A204.1 (cell line): ENCODE measurements around the gene CDH23.

ENCODE experiments used
- FAIRE-seq: peaks from 2 replicates; lab custom pipeline; 2012; peaks lifted over from hg19 to GRCh38; lab: Jason Lieb, UNC

The CDH23 gene

DNA sequence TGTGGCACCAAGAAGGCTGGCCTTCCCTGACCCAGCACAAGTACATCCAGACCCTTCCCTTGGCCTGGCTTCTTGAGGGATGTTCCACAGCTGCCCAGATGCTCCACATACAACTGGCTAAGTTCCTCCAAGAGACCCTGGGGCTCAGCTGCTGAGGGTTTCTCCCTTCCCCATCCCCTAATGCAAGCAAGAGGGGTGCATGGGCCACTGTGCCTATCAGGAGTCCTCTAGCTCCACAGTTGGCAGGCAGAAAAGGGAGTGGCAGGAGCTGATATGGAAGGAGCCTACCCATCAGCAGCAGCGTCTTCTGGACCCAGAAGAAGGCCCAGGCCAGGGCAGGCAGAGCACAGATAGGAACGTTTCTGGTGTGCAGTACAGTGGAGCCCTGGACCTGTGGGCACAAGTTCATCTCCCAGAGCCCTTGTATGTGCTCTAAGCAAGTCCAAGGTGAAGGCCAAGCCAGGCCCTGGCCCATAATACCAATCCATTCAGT, 350.4 kb downstream of the CDH23 start:
- no peak for FAIRE-seq

DNA sequence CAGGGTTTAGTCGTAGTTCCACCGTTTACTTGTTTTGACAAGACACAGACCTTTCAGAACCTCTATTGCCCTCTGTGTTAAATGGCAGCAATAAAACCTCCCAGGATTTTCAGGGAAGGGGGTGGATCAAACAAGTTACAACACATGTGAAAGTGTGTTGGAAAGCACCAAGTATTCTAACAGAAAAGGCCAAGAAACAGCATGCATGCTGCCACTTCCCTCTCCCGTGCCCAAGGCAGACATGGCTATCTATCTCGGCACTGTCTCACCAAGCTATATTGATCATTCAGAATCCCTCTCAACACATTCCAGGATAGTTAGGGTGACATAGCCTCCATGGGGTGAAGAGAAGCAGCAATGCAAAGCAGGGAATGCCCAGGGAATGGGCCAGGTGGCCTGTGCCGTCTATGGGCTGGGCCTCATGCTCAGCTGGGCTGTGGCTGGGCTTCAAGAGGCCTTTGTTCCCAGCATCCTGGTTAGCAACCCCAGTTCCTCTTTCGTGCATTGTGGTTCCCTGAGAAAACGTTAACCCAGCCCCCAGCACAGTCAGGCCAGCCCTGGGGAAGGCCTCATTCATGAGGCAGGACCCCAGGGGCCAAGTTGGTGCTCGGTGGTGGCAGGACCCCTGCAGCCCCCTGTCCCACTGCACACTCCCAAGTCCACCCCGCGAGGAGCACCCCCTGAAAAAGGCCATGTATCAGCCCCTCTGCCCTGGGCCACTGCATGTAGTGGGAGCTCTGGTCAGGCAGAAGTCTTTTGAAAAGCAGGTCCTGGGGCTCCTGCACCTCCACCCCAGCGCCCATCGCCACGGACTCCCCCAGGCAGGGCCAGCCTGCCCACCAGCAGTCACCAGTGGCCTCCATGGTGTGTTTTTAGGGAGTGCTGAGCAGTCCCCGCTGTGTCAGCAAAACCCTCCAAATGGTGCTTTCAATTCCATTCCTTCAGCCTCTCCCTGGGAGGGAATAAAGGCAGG, 351.1 kb downstream of the CDH23 start:
- FAIRE-seq: no peak

GRCh38 chr10:71748671-71749191, 352.0 kb downstream of the CDH23 start:
- FAIRE-seq: no peak

- no peak for FAIRE-seq
Observed at GRCh38 chr10:71749396-71749795, 352.7 kb downstream of the CDH23 start.

- no peak for FAIRE-seq
Observed at GRCh38 chr10:71750124-71750841, 353.6 kb downstream of the CDH23 start.

- FAIRE-seq: no peak
Observed at GRCh38 chr10:71750986-71751385, 354.3 kb downstream of the CDH23 start.

DNA sequence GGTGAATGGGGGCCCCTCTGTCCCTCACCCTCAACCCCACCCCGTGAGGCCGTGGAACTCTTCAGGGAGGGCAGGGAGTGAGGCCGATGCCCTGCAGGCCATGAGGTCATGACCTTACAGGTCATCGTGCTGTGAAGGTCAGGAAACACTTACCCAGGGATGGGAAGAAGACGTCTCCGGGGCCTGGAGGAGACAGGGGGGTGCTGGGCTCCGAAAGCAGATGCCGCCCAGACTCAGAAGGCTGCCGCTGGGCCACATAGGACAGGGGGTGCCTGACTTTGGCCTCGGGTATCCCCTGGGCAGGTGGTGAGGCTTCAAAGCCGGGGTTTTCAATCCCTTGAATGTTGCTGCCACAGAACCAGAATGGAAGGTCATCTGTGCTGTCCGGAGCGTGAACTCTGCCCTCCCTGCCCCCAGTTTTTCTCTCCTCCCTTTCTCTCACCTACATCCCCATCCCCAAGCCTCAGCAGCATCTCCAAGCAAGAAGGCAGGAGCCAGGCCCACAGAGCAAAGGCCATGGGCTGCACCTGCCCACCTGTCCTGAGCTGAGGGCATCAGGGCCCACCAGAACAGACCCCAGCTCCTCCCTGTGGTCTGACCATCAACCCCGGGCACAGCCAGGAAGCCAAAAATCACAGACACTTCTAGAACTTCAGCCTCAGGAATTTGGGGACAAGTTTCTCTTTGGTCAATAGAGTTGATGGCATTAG, 354.9 kb downstream of the CDH23 start:
- FAIRE-seq: no peak

- no peak for FAIRE-seq
Observed at GRCh38 chr10:71752391-71753090, 355.8 kb downstream of the CDH23 start.

DNA sequence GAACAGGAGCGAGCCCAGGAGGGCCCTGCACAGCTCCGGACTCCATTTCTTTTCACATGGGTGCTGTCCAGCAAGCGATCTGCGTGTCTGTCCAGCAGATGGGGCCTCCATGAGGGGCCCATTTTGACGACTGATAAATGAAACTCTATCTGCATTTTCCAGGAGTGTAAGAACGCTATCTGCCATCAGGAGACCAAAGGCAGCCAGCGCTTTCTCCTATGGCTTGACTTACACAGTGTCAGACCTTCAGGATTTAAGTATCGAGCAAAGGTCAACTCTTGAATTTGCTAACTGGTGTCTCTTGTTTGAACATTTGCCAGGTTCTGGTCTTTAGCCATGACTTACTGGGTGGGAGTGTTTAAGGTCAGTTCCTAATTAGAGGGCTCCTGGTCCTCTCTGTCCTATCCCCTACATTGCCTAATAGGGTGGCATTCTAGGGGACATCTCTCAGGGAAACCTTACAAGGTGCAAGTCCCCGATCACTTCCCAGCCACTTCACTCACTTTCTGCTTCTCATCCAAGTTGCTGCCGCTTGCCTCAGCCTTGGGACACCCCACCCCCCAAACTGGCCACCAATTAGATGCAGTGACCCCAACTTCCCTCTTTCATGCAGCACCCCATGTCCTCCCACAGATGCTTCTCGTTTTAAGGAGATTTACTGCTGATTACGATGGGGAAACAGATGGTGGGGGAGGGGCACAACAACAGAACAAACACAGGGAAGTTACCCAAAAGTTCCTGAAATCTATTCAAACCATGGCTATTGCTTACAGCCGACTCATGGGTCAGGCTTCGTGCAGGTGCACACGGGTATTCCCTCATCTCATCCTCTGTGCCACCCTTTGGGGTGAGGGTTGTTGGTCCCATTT, 356.6 kb downstream of the CDH23 start:
- FAIRE-seq: no peak

DNA sequence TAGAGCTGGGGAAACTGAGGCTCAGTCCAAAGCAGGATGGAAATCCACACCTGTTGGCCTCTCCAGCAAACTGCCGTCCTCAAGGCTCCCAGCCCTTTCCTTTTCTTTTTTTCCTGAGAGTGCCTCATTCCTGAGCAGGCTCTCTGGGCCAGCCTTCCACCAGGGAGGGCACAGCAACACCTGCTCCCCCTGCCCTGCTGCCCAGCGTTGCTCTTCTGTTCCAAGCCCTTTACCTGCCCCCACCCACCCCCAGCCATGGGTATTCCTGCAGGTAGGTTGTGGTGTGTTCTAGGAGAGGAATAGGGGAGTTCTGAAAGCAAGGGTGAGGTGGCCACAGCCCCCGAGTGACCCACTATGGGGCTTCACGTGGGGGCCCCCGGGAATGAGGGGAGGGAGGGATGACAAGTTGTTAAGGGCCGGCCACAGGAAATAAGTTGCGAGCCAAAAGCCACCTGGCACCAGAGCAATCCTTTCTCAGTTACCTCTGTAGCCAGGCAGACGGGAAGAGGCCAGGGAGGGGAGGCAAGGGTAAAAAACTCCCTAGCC, 357.3 kb downstream of the CDH23 start:
- FAIRE-seq: no peak

GRCh38 chr10:71754562-71754961, 357.8 kb downstream of the CDH23 start:
- no peak for FAIRE-seq

DNA sequence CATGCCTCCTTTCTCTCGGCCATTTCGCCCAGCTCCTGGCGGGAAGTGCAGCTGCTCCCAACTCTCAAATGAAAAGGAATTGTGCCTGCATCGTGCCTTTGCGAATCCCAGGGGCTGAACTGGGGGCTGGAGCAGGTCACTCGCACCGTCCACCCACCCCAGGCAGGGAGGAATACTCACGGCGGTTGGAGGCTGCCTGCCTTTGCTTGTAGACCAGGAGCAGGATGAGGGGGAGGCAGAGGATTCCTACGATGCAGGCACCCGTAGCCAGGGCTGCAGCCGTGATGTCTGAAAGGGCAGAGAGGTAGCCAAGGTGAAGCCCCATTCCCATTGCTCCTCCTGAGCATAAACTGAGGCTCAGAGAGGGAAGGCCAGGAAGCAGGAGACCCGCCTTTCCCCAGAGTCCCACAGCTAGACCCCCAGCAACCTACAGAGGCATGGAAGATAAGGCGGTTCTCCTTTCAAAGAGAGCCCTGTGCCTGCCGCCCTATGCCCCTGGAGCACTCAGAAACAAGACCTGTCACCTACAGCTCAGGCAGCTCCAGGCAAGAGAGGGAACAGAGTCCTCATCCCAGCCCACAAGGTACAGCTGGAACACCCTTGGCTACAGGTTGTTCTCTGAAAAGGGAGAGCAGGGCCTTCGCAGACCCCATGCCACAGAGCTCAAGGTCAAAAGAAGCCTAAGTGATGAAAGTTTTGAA, 358.6 kb downstream of the CDH23 start:
- FAIRE-seq: no peak

DNA sequence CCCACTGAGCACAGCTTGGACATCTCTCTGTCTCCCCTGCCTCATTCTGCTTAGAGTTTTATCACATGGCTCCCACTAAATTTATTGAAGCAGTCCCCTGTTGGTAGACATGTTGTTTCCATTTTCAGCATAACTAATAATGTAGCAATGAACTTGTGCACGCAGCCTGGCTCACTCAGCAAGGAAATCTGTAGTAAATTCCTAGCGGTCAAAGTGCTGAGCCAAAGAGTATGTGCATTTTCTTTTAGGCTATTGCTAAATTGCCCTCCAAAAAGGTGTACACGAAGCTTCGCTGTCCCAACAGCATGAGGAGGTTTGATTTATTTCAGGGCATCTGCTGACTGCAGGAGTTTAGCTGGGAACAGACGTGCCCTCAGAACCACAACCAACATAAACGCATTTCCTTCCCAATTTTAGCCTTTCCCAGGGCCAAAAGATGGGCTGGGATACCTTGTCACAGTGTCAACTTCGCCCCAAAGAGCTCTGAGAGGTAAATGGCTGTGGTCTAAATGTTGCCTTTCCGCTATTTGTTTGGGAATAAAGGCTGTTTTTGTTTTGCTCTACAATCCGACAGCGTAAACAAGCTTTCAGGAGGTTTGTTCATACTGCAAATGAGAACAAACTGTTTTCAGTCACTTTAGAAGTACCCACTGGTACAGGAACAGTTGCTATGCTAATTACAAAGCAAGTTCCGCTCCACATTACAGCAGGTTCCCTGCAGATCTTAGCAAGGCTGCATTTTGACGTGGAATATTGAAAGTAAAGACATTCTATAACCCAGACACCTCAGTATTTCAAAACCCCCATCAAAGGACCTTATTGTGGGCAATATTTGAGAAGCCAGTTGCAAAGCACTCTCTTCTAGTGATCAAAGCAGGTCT, 359.8 kb downstream of the CDH23 start:
- FAIRE-seq: no peak

GRCh38 chr10:71757399-71757922, 360.7 kb downstream of the CDH23 start:
- no peak for FAIRE-seq

DNA sequence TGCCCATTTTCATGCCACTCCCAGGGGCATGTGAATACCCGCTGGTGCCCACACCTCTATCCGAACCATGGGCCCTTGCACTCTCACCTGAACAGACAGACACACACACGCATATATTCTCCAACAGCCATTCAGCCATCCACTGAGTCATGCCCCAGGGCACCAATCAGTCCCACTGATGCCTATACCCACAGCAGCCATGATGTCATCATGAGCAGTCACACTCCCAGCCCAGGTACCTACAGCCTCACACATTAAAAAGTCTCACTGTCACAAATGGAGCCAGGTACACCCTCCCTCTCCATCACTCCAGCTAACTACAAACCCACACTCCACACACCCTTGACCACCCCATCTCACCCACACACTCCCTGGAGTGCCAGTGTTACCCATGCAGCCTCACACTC, 364.4 kb downstream of the CDH23 start:
- FAIRE-seq: no peak

DNA sequence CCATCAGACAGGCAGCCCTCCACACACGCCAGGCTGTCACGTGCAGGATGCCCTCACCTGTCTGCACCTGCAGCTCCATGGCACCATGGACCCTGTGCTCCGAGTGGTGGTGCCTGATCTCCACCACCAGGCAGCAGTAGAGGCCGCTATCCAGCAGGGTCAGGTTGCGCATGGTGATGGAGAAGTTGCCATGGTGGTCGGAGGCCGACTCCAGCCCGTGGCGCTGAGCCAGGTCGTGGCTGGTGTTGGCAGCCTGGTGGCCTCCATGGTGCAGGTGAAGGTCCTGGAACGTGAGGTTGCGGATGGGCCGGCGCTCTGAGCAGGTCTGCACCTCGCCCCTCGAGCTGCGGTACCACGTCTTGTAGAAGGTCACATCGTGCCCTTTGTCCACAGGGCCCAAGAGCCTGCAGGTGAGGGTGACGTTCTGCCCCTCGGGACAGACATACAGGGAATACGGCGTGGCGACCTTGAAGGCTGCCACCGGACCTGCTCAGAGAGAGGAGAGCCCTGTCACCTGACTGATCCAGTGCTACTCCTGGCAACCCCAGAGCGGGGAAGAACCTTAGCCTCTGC, 364.9 kb downstream of the CDH23 start:
- no peak for FAIRE-seq

- no peak for FAIRE-seq
Observed at GRCh38 chr10:71762324-71762723, 365.6 kb downstream of the CDH23 start.
